Activated CD4-positive, alpha-beta T cell treated with anti-CD3 and anti-CD28 coated beads, Interleukin-10, Interleukin-2, amounts not matched to agents 100 ng/mL and 50 ng/mL, durations not matched to agents 16 hours and 8 hours (primary cell): Measurements from ENCODE around the gene TENM3.

Experiments used
- DNase-seq: peaks from one replicate; pipeline ENCODE4 v3.0.0-alpha.2; 2020

TENM3 gene

GRCh38 chr4:182827954-182828353, 584.8 kb downstream of the TENM3 start:
- DNase-seq, result no peak

- no peak for DNase-seq
Observed at GRCh38 chr4:182828360-182829025, 585.3 kb downstream of the TENM3 start.

- DNase-seq, result no peak
Observed at GRCh38 chr4:182829196-182829595, 586.0 kb downstream of the TENM3 start.

GRCh38 chr4:182831376-182831775, 588.2 kb downstream of the TENM3 start:
- DNase-seq, result no peak

GRCh38 chr4:182832352-182833120, 589.3 kb downstream of the TENM3 start:
- no peak for DNase-seq

- DNase-seq, result no peak
Observed at GRCh38 chr4:182835006-182835740, 592.0 kb downstream of the TENM3 start.

GRCh38 chr4:182837831-182838230, 594.6 kb downstream of the TENM3 start:
- no peak for DNase-seq

GRCh38 chr4:182838535-182838934, 595.3 kb downstream of the TENM3 start:
- DNase-seq, result no peak

GRCh38 chr4:182839256-182839655, 596.1 kb downstream of the TENM3 start:
- DNase-seq, result no peak

- DNase-seq, result no peak
Observed at GRCh38 chr4:182840108-182840507, 596.9 kb downstream of the TENM3 start.

- DNase-seq, result no peak
Observed at GRCh38 chr4:182842104-182842600, 599.0 kb downstream of the TENM3 start.

GRCh38 chr4:182842759-182843390, 599.7 kb downstream of the TENM3 start:
- DNase-seq, result no peak

- DNase-seq, result no peak
Observed at GRCh38 chr4:182843808-182844325, 600.7 kb downstream of the TENM3 start.

GRCh38 chr4:182845618-182846017, 602.4 kb downstream of the TENM3 start:
- no peak for DNase-seq

- DNase-seq, result no peak
Observed at GRCh38 chr4:182846036-182846435, 602.8 kb downstream of the TENM3 start.

- no peak for DNase-seq
Observed at GRCh38 chr4:182847576-182848450, 604.6 kb downstream of the TENM3 start.

- DNase-seq, result no peak
Observed at GRCh38 chr4:182848685-182849084, 605.5 kb downstream of the TENM3 start.
